ENCODE data around the gene ARSI.

ARSI gene

DNA sequence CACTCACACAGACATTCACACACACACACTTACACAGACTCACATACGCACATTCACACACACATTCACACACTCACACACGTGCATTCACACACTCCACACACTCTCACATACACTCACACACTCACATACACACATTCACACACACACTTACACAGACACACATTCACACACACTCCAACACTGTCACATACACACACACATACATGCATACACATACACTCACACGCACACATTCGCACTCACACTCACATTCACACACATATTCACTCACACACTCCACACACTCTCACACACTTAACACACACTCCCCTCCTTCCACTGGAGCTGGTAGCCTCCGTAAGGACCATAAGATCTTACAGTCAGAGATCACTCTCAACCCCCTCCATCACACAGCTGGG, 39.3 kb downstream of the ARSI start:
- TF ChIP-seq CTCF (IDR thresholded peaks at IDR 0.05; ENCODE audit: low read depth, low read length, missing control alignments), result no peak
- DNase-seq, result no peak
- Histone ChIP-seq H3K27ac (no peak overlapping the region), H3K27me3 (replicated peaks) (no peaks in the 10 kb centered on the region), H3K36me3 (replicated peaks) (no peaks in the 10 kb centered on the region), H3K4me3 (ENCODE audit: low read depth, low read length) (no peak overlapping the region)
- in situ Hi-C loops (cut with HindIII; ENCODE audit: low pct_ligation_motif_present, low sequenced_read_pairs), result no loop called here

DNA sequence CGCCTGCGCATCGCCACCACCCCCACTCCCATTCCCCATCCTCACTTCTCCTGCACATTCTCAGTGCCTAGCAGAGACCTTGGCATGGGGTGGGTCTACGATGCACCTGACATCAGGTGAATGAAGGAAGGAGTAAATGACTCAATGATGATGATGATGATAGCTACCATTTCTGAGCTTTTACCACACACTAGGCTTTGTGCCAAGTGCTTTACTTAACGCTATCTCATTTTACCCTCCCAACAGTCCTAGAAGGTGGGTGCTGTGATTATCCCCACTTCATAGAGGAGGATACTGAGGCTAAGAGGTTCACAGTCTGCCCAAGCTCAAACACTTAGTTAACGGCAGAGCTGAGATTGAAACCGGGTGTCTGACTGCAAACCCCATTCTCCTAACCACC, 40.2 kb downstream of the ARSI start:
- H3K27me3 ChIP-seq (replicated peaks), result no peaks in the 10 kb centered on the region
- H3K27ac ChIP-seq, result no peak overlapping the region
- no peak for DNase-seq
- no peak for TF ChIP-seq CTCF (IDR thresholded peaks at IDR 0.05; ENCODE audit: low read depth, low read length, missing control alignments)
- H3K4me3 ChIP-seq (ENCODE audit: low read depth, low read length), result no peak overlapping the region
- H3K36me3 ChIP-seq (replicated peaks), result no peaks in the 10 kb centered on the region
- in situ Hi-C loops (cut with HindIII; ENCODE audit: low pct_ligation_motif_present, low sequenced_read_pairs), result no loop called here

DNA sequence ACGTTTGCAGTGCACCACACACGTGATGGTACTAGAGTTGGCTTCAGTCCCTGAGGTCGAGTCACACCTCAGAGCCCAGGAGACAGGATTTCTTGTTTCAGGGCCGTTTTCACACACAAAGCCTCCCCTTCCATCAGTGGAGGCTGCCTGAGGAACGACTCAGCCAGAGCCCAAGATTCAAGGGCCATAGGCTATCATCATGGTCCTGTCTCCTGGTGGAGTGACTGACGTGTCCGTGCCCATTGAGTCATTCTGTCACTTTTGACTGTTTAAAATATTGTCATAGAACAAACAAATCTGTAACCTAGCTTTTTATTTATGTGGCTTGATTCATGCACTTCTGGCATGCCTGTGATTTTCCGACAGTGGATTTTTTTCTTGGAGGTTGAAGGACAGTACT, 41.5 kb downstream of the ARSI start:
- TF ChIP-seq CTCF (IDR thresholded peaks at IDR 0.05; ENCODE audit: low read depth, low read length, missing control alignments), result no peak
- peak; percentile 20 for DNase-seq
- H3K27ac ChIP-seq, result no peak overlapping the region
- in situ Hi-C loops (cut with HindIII; ENCODE audit: low pct_ligation_motif_present, low sequenced_read_pairs), result no loop called here
- no peak overlapping the region for H3K4me3 ChIP-seq (ENCODE audit: low read depth, low read length)
- H3K36me3 ChIP-seq (replicated peaks), result no peaks in the 10 kb centered on the region
- H3K27me3 ChIP-seq (replicated peaks), result no peaks in the 10 kb centered on the region

GRCh38 chr5:150258130-150258529, 44.6 kb downstream of the ARSI start:
- Histone ChIP-seq H3K36me3 (replicated peaks) (no peaks in the 10 kb centered on the region), H3K27me3 (replicated peaks) (no peaks in the 10 kb centered on the region), H3K4me3 (ENCODE audit: low read depth, low read length) (no peak overlapping the region), H3K27ac (no peak overlapping the region)
- in situ Hi-C loops (cut with HindIII; ENCODE audit: low pct_ligation_motif_present, low sequenced_read_pairs), result no loop called here
- DNase-seq, result peak; percentile 27
- peak; percentile 12 for TF ChIP-seq CTCF (IDR thresholded peaks at IDR 0.05; ENCODE audit: low read depth, low read length, missing control alignments)

GRCh38 chr5:150257424-150257823, 45.3 kb downstream of the ARSI start:
- Histone ChIP-seq H3K4me3 (ENCODE audit: low read depth, low read length) (no peak overlapping the region), H3K36me3 (replicated peaks) (no peaks in the 10 kb centered on the region), H3K27me3 (replicated peaks) (no peaks in the 10 kb centered on the region), H3K27ac (no peak overlapping the region)
- in situ Hi-C loops (cut with HindIII; ENCODE audit: low pct_ligation_motif_present, low sequenced_read_pairs), result no loop called here
- DNase-seq, result no peak
- no peak for TF ChIP-seq CTCF (IDR thresholded peaks at IDR 0.05; ENCODE audit: low read depth, low read length, missing control alignments)

DNA sequence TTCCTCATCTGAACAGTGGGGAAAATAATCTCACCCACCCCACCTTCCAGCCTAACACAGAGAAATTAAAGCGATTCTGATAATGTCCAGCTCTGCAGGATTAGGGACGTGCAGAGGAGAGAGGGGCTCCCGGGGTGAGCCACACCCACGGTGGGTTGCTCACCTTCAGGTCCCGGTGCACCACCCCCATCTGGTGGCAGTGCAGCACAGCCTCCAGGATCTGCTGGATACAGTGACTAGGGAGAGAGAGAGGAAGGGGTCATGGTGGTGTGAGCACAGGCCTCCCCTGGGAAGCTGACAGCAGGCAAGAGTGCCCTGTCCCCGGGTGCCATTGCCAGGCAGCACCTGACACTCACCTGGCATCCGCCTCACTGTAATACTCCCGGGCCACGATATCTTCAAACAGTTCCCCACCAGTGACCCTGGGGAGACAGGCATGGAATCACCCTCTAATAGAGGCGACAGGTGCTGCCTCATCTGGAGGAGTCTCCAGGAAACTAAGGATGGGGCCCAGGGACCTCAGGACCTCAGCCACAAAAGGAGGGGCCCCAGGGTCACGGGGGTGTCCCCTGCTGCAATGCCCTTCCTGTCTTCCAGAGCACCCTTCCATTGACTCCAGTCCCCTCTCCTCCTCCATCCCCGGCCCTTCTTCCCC, 46.2 kb downstream of the ARSI start:
- peak; percentile 36 for TF ChIP-seq CTCF (IDR thresholded peaks at IDR 0.05; ENCODE audit: low read depth, low read length, missing control alignments)
- Histone ChIP-seq H3K27me3 (replicated peaks) (no peaks in the 10 kb centered on the region), H3K27ac (no peak overlapping the region), H3K4me3 (ENCODE audit: low read depth, low read length) (no peak overlapping the region), H3K36me3 (replicated peaks) (no peaks in the 10 kb centered on the region)
- in situ Hi-C loops (cut with HindIII; ENCODE audit: low pct_ligation_motif_present, low sequenced_read_pairs), result no loop called here
- DNase-seq, result no peak
